Trophoblast cell (in vitro differentiated cells and primary cell): ENCODE measurements around the gene COX5A.
A peak's percentile ranks its signal among the peaks of the same experiment; 100 is the strongest.

Experiments used
- DNase-seq, 2 donors: peaks; one replicate each; pipeline ENCODE4 v3.0.0-alpha.2; 2016
- H2AFZ ChIP-seq: 2 replicates; pipeline ENCODE4 v1.6.1; 2013; ENCODE audit warnings: low read length, moderate library complexity, mild to moderate bottlenecking; ENCODE audit not compliant: insufficient read depth, poor library complexity
- H2AK5ac ChIP-seq: 2 replicates; pipeline ENCODE4 v1.6.1; 2013; ENCODE audit warnings: mild to moderate bottlenecking, low read length
- H2BK120ac ChIP-seq: 2 replicates; pipeline ENCODE4 v1.6.1; 2013; ENCODE audit warnings: low read length, mild to moderate bottlenecking, moderate library complexity; ENCODE audit not compliant: insufficient read depth, poor library complexity
- H2BK12ac ChIP-seq: 2 replicates; pipeline ENCODE4 v1.6.1; 2013; ENCODE audit warnings: mild to moderate bottlenecking, low read length, moderate library complexity
- H2BK5ac ChIP-seq: 2 replicates; pipeline ENCODE4 v1.6.1; 2013; ENCODE audit warnings: low read length, low read depth, moderate library complexity, mild to moderate bottlenecking; ENCODE audit not compliant: poor library complexity
- H3K14ac ChIP-seq: 2 replicates; pipeline ENCODE4 v1.6.1; 2013; ENCODE audit warnings: mild to moderate bottlenecking, low read length
- H3K18ac ChIP-seq: 2 replicates; pipeline ENCODE4 v1.6.1; 2013; ENCODE audit warnings: mild to moderate bottlenecking, low read length
- H3K23ac ChIP-seq: 2 replicates; pipeline ENCODE4 v1.6.1; 2013; ENCODE audit warnings: low read length
- H3K27ac ChIP-seq: 2 replicates; pipeline ENCODE4 v1.5.1; 2013; ENCODE audit warnings: low read depth, mild to moderate bottlenecking, inconsistent platforms, low read length, moderate library complexity
- H3K27me3 ChIP-seq: 2 replicates; pipeline ENCODE4 v1.6.1; 2013; ENCODE audit warnings: inconsistent platforms, mild to moderate bottlenecking, low read length, moderate library complexity; ENCODE audit not compliant: insufficient read depth
- H3K36me3 ChIP-seq, 2 experiments: 1 replicate in 1 of 2; 2 replicates in 1 of 2; pipeline ENCODE4 v1.6.1; 2013; ENCODE audit warnings: low read length in 2 of 2, mild to moderate bottlenecking in 2 of 2, moderate library complexity in 1 of 2; ENCODE audit not compliant: insufficient read depth in 2 of 2, control insufficient read depth in 1 of 2
- H3K4ac ChIP-seq: 2 replicates; pipeline ENCODE4 v1.6.1; 2013; ENCODE audit warnings: low read depth, mild to moderate bottlenecking, low read length, moderate library complexity
- H3K4me1 ChIP-seq, 2 experiments: 1 replicate in 1 of 2; 2 replicates in 1 of 2; pipeline ENCODE4 v1.6.1; 2013; ENCODE audit warnings: low read length in 2 of 2, mild to moderate bottlenecking in 2 of 2, moderate library complexity in 1 of 2; ENCODE audit not compliant: insufficient read depth in 2 of 2, control insufficient read depth in 1 of 2
- H3K4me2 ChIP-seq: 2 replicates; pipeline ENCODE4 v1.6.1; 2013; ENCODE audit warnings: inconsistent platforms, mild to moderate bottlenecking, low read length, moderate library complexity
- H3K4me3 ChIP-seq: 2 replicates; pipeline ENCODE4 v1.5.1; 2013; ENCODE audit warnings: mild to moderate bottlenecking, low read depth, low read length, inconsistent platforms
- H3K79me1 ChIP-seq: one replicate; pipeline ENCODE4 v1.6.1; 2013; ENCODE audit warnings: low read length
- H3K79me2 ChIP-seq: 2 replicates; pipeline ENCODE4 v1.6.1; 2013; ENCODE audit warnings: low read length, mild to moderate bottlenecking; ENCODE audit not compliant: control insufficient read depth, insufficient read depth, poor library complexity
- H3K9ac ChIP-seq: 2 replicates; pipeline ENCODE4 v1.6.1; 2013; ENCODE audit warnings: mild to moderate bottlenecking, low read length
- H3K9me3 ChIP-seq: 2 replicates; pipeline ENCODE4 v1.6.1; 2013; ENCODE audit warnings: low read depth, mild to moderate bottlenecking, control low read depth, inconsistent platforms, low read length; ENCODE audit not compliant: insufficient read depth
- H4K12ac ChIP-seq: 2 replicates; pipeline ENCODE4 v1.6.1; 2013; ENCODE audit warnings: low read depth, mild to moderate bottlenecking, low read length, moderate library complexity
- H4K8ac ChIP-seq: 2 replicates; pipeline ENCODE4 v1.6.1; 2013; ENCODE audit warnings: low read depth, mild to moderate bottlenecking, low read length, moderate library complexity
- H4K91ac ChIP-seq: one replicate; pipeline ENCODE4 v1.6.1; 2013; ENCODE audit warnings: low read depth, mild to moderate bottlenecking, low read length, moderate library complexity
- WGBS: extraction: QIAGEN DNeasy Blood & Tissue Kit; methylation state at CpG from one replicate; pipeline ENCODE4 v1.1.7; 2013; ENCODE audit warnings: missing lambda C conversion rate; ENCODE audit not compliant: insufficient read length, insufficient coverage; ENCODE audit errors: extremely low coverage; 5-methylcytosine and 5-hydroxymethylcytosine counted together

Gene COX5A

GRCh38 chr15:74884428-74885223, 53.2 kb downstream of the COX5A start:
- Histone ChIP-seq H3K9me3 (peaks cover 4% of the 10 kb centered on the region), H2BK120ac (no peak overlapping the region), H3K27me3 (no peaks in the 10 kb centered on the region), H3K27ac (no peak overlapping the region), H3K18ac (no peak overlapping the region), H3K9ac (no peak overlapping the region), H3K4me1 (peaks cover 7 to 9% of the 10 kb centered on the region in 2 experiments), H2AK5ac (no peak overlapping the region), H2BK5ac (no peak overlapping the region), H2BK12ac (no peak overlapping the region), H2AFZ (no peak overlapping the region), H4K8ac (no peak overlapping the region), H3K79me1 (no peaks in the 10 kb centered on the region), H4K91ac (no peak overlapping the region), H3K4ac (no peak overlapping the region), H3K36me3 (no peaks in the 10 kb centered on the region), H3K79me2 (no peaks in the 10 kb centered on the region), H3K4me3 (no peak overlapping the region), H3K23ac (no peak overlapping the region), H3K4me2 (no peak overlapping the region), H3K14ac (no peak overlapping the region), H4K12ac (no peak overlapping the region)
- no CpG with 5 or more reads among the region's 4 CpGs for WGBS
- DNase-seq = peak in 1 of 2 donors; percentile 57

DNA sequence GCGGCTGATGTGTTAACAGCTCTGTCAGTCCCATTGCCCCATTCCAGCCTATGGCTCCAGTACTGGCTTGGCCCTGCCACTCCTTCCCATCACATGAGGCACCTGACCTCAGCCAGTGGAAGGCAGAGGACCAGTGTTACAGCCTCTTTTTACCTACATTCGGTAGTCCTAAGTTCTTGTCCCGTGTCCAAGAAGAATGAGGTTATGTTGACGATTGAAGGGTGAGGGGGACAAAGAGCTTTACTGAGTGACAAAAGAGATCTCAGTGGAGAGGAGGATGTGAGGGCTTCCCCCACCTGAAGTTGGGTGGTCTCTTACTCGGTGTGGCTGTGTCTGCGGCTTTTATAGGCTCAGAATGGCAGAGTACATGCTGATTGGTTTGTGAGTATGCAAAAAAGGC, 55.3 kb downstream of the COX5A start:
- peaks cover 0 to 2% of the 10 kb centered on the region in 2 experiments for H3K4me1 ChIP-seq
- H3K18ac ChIP-seq = no peak overlapping the region
- no peak overlapping the region for H3K14ac ChIP-seq
- H3K4me2 ChIP-seq = no peak overlapping the region
- H3K9ac ChIP-seq = no peak overlapping the region
- no peak overlapping the region for H4K8ac ChIP-seq
- no peak overlapping the region for H2AFZ ChIP-seq
- no peaks in the 10 kb centered on the region for H3K79me1 ChIP-seq
- no peak overlapping the region for H2AK5ac ChIP-seq
- H3K36me3 ChIP-seq = no peaks in the 10 kb centered on the region
- no peak overlapping the region for H3K27ac ChIP-seq
- H3K4ac ChIP-seq = no peak overlapping the region
- H2BK120ac ChIP-seq = no peak overlapping the region
- H3K4me3 ChIP-seq = no peak overlapping the region
- no peak overlapping the region for H2BK12ac ChIP-seq
- H4K12ac ChIP-seq = no peak overlapping the region
- H3K23ac ChIP-seq = no peak overlapping the region
- H3K9me3 ChIP-seq = peaks cover 4% of the 10 kb centered on the region
- no peaks in the 10 kb centered on the region for H3K27me3 ChIP-seq
- H2BK5ac ChIP-seq = no peak overlapping the region
- no peak overlapping the region for H4K91ac ChIP-seq
- no peaks in the 10 kb centered on the region for H3K79me2 ChIP-seq
- no CpG with 5 or more reads among the region's 6 CpGs for WGBS
- DNase-seq = no peak

GRCh38 chr15:74878273-74878672, 59.6 kb downstream of the COX5A start:
- H3K36me3 ChIP-seq = no peaks in the 10 kb centered on the region
- no peak overlapping the region for H2BK5ac ChIP-seq
- no peak overlapping the region for H2AFZ ChIP-seq
- no peak overlapping the region for H3K14ac ChIP-seq
- no peak overlapping the region for H3K23ac ChIP-seq
- no peaks in the 10 kb centered on the region for H3K27me3 ChIP-seq
- no peak overlapping the region for H3K18ac ChIP-seq
- peaks cover 4% of the 10 kb centered on the region for H3K9me3 ChIP-seq
- no peak overlapping the region for H3K4ac ChIP-seq
- no peak overlapping the region for H3K4me3 ChIP-seq
- no peak overlapping the region for H2AK5ac ChIP-seq
- no peak overlapping the region for H4K12ac ChIP-seq
- H3K4me2 ChIP-seq = no peak overlapping the region
- H4K91ac ChIP-seq = no peak overlapping the region
- no peaks in the 10 kb centered on the region for H3K79me2 ChIP-seq
- H3K9ac ChIP-seq = no peak overlapping the region
- peaks cover 4% of the 10 kb centered on the region for H3K79me1 ChIP-seq
- no peak overlapping the region for H2BK120ac ChIP-seq
- H3K4me1 ChIP-seq = peaks cover 0 to 3% of the 10 kb centered on the region in 2 experiments
- no peak overlapping the region for H3K27ac ChIP-seq
- no CpG with 5 or more reads among the region's 4 CpGs for WGBS
- H2BK12ac ChIP-seq = no peak overlapping the region
- no peak overlapping the region for H4K8ac ChIP-seq
- DNase-seq = no peak

- Histone ChIP-seq H2AK5ac (no peak overlapping the region), H4K91ac (peak overlapping the region; percentile 55), H3K79me2 (peaks cover 7% of the 10 kb centered on the region), H3K4me2 (peak overlapping the region; percentile 79), H4K8ac (peak overlapping the region; percentile 83), H3K4ac (no peak overlapping the region), H2BK12ac (no peak overlapping the region), H4K12ac (no peak overlapping the region), H3K23ac (no peak overlapping the region), H3K4me1 (peaks cover 18% of the 10 kb centered on the region in 2 experiments), H3K4me3 (peak overlapping the region; percentile 60), H2BK5ac (no peak overlapping the region), H3K18ac (peak overlapping the region; percentile 3), H3K27me3 (no peaks in the 10 kb centered on the region), H3K79me1 (peaks cover 16% of the 10 kb centered on the region), H3K36me3 (peaks cover 0 to 3% of the 10 kb centered on the region in 2 experiments), H3K14ac (peak overlapping the region; percentile 16), H2BK120ac (no peak overlapping the region), H3K9ac (peak overlapping the region; percentile 1), H3K9me3 (no peaks in the 10 kb centered on the region), H3K27ac (no peak overlapping the region), H2AFZ (peak overlapping the region; percentile 42)
- peak; percentile 28 to 49 for DNase-seq
- WGBS = no CpG with 5 or more reads among the region's 16 CpGs
These were observed 64.0 kb downstream of the COX5A start for GRCh38 chr15:74873756-74874424.
